ENCODE results near the gene YWHAE.
"Not testable (repeated sequence)": the region's sequence is repeated elsewhere in the genome, so short reads cannot be mapped to it uniquely, and the experiment has no call there.

YWHAE gene

DNA sequence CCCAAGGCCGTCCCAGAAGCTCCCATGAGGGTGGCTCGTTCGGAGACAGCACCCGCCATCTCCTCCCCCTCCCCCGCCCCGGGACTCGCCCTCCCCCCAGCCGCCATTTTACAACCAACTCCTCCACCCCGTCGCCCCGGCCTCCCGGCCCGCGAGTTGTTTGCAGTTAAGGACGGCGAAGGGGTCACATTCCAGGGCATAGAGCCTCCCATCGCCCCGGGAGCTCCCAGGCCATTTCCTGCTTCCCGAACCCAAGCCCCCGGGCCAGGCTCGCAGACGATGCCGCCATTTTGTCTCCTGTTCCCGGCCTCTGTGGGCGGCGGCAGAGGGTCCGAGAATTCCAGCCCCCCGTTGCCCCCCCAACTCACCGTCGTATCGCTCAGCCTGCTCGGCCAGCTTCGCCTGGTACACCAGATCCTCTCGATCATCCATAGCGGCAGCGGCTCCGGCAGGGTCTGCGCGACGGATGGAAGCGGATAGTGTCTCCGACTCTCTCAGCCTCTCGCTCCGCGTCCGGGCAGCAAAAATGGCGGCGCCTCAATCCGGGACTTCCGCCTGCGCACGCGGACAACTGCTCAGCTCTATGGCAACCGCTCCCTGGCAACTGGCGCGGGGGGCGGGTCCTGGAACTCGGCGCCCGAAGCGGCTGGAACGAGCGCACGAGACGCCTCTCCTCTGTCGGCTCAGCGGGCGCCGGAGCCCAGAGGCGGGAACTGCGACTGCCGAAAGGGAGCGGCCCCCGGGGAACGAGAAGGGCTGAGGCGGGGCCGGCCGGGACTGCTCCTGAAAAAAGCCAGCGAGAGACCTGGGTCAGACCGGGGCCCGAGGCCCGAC, at the start of gene YWHAE:
Gene YWHAE, minus strand, starts transcription at position 544 of the 834 bp plus-strand sequence. Its CDS starts 112 bp downstream, at position 432.
- peak; percentile 97 for DNase-seq (ENCODE audit: low spot score)
- TF ChIP-seq, protein P1, sequence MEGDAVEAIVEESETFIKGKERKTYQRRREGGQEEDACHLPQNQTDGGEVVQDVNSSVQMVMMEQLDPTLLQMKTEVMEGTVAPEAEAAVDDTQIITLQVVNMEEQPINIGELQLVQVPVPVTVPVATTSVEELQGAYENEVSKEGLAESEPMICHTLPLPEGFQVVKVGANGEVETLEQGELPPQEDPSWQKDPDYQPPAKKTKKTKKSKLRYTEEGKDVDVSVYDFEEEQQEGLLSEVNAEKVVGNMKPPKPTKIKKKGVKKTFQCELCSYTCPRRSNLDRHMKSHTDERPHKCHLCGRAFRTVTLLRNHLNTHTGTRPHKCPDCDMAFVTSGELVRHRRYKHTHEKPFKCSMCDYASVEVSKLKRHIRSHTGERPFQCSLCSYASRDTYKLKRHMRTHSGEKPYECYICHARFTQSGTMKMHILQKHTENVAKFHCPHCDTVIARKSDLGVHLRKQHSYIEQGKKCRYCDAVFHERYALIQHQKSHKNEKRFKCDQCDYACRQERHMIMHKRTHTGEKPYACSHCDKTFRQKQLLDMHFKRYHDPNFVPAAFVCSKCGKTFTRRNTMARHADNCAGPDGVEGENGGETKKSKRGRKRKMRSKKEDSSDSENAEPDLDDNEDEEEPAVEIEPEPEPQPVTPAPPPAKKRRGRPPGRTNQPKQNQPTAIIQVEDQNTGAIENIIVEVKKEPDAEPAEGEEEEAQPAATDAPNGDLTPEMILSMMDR (IDR thresholded peaks at IDR 0.05; ENCODE audit: extremely low read depth, insufficient read depth, missing control alignments) = no peak
- in situ Hi-C loops (cut with MboI; ENCODE audit: low pct_unique_long_range_greater_than_20kb, low sequenced_read_pairs, unreplicated experiment) = no loop called here

DNA sequence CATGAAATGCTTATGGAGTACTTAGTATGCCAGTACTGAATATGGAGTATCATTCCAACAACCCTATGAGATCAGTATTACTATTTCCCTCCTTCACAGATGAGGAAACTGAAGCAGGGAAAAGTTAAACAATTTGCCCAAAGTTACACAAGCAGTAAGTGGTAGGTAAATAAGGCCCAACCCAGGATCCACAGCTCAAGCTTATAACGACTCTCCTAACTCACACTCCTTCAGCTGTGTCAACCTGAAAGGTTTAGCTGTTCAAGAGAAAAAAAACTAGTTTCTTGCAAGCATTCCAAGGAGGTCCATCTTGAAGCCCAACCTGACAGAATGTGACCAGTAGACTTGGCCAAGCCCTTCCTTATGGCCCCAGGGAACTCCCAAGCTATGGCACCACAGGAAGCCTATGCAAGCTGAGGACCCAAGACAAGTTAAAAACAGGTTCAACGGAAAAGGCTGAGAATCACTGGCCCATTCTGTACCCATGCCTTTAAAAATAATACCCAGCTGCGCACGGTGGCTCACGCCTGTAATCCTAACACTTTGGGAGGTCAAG, 49.5 kb upstream of the YWHAE start:
- TF ChIP-seq, protein P1 (IDR thresholded peaks at IDR 0.05; ENCODE audit: extremely low read depth, insufficient read depth, missing control alignments) = no peak
- DNase-seq (ENCODE audit: low spot score) = no peak
- in situ Hi-C loops (cut with MboI; ENCODE audit: low pct_unique_long_range_greater_than_20kb, low sequenced_read_pairs, unreplicated experiment) = no loop called here

DNA sequence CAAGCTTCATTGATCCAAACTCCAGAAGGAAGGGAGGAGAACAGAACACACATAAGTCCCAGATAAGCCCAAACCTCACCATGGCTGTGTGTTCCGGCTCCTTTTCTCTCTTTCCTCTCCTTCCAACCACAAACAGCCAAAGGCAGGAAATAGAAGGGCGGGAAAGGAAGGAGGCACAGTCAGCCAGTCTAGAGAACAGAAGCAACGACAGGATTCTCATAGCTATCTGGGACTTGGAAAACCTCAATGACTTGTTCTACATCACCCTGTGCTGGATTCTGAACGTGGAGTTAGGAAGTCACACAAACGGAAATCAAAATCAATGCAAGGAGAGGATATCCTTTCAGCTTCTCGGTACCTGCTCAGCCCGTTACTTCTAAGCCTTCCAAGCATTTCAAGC, 47.0 kb upstream of the YWHAE start:
- TF ChIP-seq, protein P1 (IDR thresholded peaks at IDR 0.05; ENCODE audit: extremely low read depth, insufficient read depth, missing control alignments) = no peak
- no peak for DNase-seq (ENCODE audit: low spot score)
- in situ Hi-C loops (cut with MboI; ENCODE audit: low pct_unique_long_range_greater_than_20kb, low sequenced_read_pairs, unreplicated experiment) = no loop called here

DNA sequence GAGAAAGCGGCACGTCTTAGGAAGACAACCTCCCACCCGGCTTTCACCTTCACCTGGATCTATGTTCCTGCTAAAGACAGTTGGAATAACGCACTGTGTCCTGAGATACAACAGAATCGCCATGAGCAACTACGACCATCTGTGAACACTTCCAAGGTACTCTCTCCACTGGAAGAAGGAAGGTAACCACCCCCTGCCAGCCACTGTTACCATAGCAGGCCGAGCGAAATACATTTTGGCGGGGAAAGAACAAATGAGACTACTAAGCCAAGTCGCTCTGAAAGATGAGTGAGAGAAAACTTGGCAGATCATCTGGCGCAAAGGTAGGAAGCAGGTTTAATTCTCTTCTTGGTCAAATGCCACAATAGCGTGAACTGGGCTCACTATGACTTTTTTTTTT, 46.2 kb upstream of the YWHAE start:
- in situ Hi-C loops (cut with MboI; ENCODE audit: low pct_unique_long_range_greater_than_20kb, low sequenced_read_pairs, unreplicated experiment) = no loop called here
- DNase-seq (ENCODE audit: low spot score) = no peak
- TF ChIP-seq, protein P1 (IDR thresholded peaks at IDR 0.05; ENCODE audit: extremely low read depth, insufficient read depth, missing control alignments) = no peak

DNA sequence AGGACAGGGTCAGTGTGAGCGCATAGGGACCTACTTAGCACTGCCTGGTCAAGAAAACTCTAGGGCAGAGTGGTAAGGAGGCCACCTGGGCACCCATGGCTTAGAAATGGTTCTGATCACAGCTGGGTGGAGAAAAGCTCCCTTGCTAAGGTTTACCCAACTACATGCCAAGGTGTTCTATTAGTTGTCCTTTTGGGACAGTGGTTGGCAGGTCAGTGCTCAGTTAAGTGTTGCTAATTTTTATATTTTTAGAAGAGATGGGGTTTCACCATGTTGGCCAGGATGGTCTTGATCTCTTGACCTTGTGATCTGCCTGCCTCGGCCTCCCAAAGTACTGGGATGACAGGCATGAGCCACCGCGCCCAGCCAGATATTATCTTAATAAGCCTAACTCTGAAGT, 45.7 kb upstream of the YWHAE start:
- in situ Hi-C loops (cut with MboI; ENCODE audit: low pct_unique_long_range_greater_than_20kb, low sequenced_read_pairs, unreplicated experiment); DNase-seq (ENCODE audit: low spot score): not testable (repeated sequence)

DNA sequence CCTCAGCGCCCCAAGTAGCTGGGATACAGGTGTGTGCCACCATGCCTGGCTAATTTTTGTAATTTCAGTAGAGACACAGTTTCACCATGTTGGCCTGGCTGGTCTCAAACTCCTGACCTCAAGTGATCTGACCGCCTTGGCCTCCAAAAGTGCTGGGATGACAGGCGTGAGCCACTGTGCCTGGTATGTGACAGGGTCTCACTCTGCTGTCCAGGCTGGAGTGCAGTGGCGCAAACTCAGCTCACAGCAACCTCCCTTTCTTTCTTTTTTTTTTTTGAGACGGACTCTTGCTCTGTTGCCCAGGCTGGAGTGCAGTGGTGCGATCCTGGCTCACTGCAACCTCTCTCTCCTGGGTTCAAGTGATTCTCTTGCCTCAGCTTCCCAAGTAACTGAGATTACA, 42.7 kb upstream of the YWHAE start:
- in situ Hi-C loops (cut with MboI; ENCODE audit: low pct_unique_long_range_greater_than_20kb, low sequenced_read_pairs, unreplicated experiment); DNase-seq (ENCODE audit: low spot score): not testable (repeated sequence)

DNA sequence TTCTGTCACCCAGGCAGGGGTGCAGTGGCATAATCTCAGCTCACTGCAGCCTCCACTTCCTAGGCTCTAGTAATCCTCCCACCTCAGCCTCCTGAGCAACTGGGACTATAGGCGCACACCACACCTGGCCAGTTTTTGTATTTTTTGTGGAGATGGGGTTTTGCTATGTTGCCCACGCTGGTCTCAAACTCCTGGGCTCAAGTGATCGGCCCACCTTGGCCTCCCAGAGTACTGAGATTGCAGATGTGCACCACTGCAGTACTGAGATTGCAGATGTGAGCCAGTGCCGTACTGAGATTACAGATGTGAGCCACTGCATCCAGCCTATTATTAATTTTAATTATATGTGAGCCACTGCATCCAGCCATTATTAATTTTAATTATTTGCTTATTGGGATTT, 42.2 kb upstream of the YWHAE start:
- TF ChIP-seq, protein P1 (IDR thresholded peaks at IDR 0.05; ENCODE audit: extremely low read depth, insufficient read depth, missing control alignments) = no peak
- in situ Hi-C loops (cut with MboI; ENCODE audit: low pct_unique_long_range_greater_than_20kb, low sequenced_read_pairs, unreplicated experiment) = no loop called here
- no peak for DNase-seq (ENCODE audit: low spot score)
